ENCODE results near the gene ZMYND19. TPM values are rescaled to one million over a fixed set of nuclear protein-coding genes. Genes with fewer than 3 reads are reported as not detected.
"Not testable (repeated sequence)": the region's sequence is repeated elsewhere in the genome, so short reads cannot be mapped to it uniquely, and the experiment has no call there.

Gene ZMYND19
- total RNA-seq, 1 donor from 2014 or later: 15.6 TPM

DNA sequence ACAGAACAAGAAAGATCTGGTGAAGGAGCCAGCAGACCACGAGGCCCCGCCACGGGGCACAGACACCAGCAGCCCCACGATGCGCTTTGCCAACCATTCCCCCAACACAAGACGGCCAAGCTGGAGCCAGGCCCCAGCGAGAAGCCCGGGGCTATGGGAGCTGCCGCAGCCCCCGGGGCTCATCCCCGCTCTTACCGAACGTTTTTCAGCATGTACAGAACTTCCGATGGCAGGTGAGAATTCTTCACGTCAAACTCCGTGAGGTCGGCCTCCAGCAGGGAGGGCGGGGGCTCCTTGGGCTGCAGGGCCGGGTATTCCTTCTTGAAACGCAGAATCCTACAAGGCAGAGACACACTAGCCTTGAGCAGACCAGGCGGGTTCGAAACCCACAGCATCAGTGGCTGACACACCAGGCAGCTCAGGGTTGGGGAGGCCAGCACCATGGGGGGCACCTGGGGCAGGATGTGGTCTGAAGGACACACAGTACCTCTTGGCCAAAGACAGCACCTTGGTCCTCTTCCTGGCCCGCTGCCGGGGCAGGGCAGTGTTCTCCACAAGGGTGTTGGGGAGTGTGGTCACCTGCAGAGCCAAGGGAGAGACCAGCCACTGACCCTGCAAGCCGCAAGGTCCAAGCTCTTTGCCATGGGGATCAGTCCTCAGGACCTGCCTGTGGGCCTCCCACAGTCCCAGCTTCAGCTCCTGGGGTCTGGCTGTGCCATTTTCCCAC, 46.9 kb downstream of the ZMYND19 start:
- DNase-seq (ENCODE audit: low spot score) (no peak), ATAC-seq (no peak)
- intact Hi-C loops (cut with DNase I): no loop called here

- intact Hi-C loops (cut with DNase I): no loop called here
- no peak for ATAC-seq
- DNase-seq (ENCODE audit: low spot score): no peak
These were observed 47.8 kb downstream of the ZMYND19 start for GRCh38 chr9:137542486-137542885.

DNA sequence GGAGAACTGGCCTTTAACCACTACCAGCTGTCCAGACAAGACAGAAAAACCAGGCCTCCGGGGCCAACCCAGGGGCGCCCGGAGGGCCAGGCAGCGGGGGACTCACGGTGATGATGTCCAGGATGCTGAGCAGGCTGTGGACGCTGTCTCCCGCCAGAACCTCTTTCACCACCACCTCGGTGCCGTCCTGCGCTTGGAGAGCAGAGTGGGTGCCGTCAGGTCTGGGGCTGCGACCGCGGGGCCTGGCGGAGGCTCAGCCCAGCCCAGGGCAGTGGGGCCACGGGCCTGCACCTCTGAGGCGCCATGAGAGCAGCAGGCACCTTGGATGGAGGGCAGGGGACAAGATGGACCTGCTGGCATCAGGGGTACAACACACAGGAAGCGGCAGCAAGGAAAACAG, 49.8 kb downstream of the ZMYND19 start:
- DNase-seq (ENCODE audit: low spot score): no peak
- ATAC-seq: no peak
- intact Hi-C loops (cut with DNase I): no loop called here

DNA sequence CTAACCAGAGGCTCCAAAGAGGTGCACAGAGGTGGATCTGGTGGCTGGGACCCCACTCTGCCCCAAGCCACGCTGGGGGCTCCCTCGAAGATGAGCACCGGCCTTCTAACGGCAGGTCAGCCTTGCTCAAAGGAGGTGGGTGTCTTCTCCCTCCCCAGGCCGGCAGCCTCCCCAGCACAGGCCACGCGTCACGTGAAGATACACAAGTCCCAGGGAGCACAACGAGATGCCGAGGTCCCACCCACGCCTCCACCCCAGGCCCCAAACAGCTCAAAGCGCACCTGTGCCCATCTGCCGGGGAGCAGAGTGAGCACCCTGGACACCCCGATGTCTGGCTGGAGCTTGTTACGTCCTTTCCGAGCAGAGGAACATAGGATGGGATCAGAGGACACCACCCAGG, 52.3 kb downstream of the ZMYND19 start:
- DNase-seq (ENCODE audit: low spot score) (no peak), ATAC-seq (no peak)
- intact Hi-C loops (cut with DNase I): no loop called here

DNA sequence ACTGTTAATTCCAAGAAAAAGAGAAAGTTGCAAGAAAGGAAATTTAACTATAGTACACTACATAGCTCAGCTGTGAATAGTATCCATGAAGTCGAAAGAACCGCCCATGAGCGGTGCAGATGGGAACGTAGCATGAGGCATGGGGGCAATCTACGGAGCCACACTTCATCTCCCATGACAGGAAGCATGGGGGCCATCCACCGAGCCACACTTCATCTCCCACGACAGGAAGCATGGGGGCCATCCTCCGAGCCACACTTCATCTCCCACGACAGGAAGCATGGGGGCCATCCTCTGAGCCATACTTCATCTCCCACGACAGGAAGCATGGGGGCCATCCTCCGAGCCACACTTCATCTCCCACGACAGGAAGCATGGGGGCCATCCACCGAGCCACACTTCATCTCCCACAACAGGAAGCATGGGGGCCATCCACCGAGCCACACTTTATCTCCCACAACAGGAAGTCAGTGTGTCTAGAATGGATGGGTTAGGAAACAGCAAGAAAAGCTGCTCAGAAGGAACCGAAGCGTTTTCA, 53.6 kb downstream of the ZMYND19 start:
- DNase-seq (ENCODE audit: low spot score); ATAC-seq; intact Hi-C loops (cut with DNase I): not testable (repeated sequence)

GRCh38 chr9:137535120-137535428, 55.2 kb downstream of the ZMYND19 start:
- ATAC-seq (no peak), DNase-seq (ENCODE audit: low spot score) (no peak)
- intact Hi-C loops (cut with DNase I): no loop called here

GRCh38 chr9:137534256-137535119, 55.8 kb downstream of the ZMYND19 start:
- ATAC-seq: peak; percentile 86
- no peak for DNase-seq (ENCODE audit: low spot score)
- intact Hi-C loops (cut with DNase I): no loop called here

- DNase-seq (ENCODE audit: low spot score); ATAC-seq; intact Hi-C loops (cut with DNase I): not testable (repeated sequence)
These were observed 57.3 kb downstream of the ZMYND19 start for GRCh38 chr9:137532891-137533468.

Other genes starting within 250 kb of the ZMYND19 start
- 48.1 TPM for gene EXD3, start 167.3 kb downstream of the ZMYND19 start, total RNA-seq
- gene NOXA1, start 167.1 kb downstream of the ZMYND19 start, total RNA-seq: 7.4 TPM
- gene ENTPD8, start 149.2 kb downstream of the ZMYND19 start, total RNA-seq: not detected
- gene NSMF, start 131.2 kb downstream of the ZMYND19 start, total RNA-seq: 50.4 TPM
- gene PNPLA7, start 40.1 kb downstream of the ZMYND19 start, total RNA-seq: 18.3 TPM
- 61.1 TPM for gene MRPL41, start 38.6 kb downstream of the ZMYND19 start, total RNA-seq
- gene DPH7, start 11.6 kb downstream of the ZMYND19 start, total RNA-seq: 33.1 TPM
- 30.6 TPM for gene ARRDC1, start 15.2 kb upstream of the ZMYND19 start, total RNA-seq
- 104 TPM for gene EHMT1, start 28.5 kb upstream of the ZMYND19 start, total RNA-seq

Data from sciatic nerve (tissue), 2 donors.